OCI-LY3 (cell line): Measurements from ENCODE around the gene IL1RAP.

Source experiments
- H2AFZ ChIP-seq: fragments of 200-600, 300-600 bp; shearing (Covaris generic); 2 replicates; pipeline ENCODE4 v1.6.0; 2014; ENCODE audit warnings: antibody characterized with exemption, low read depth, low read length
- H3K27ac ChIP-seq: fragments of 200-600, 300-600 bp; sonication (generic); 2 replicates; pipeline ENCODE4 v1.5.1; 2014; ENCODE audit warnings: mild to moderate bottlenecking, low read length, moderate library complexity, mixed read lengths
- H3K27me3 ChIP-seq: fragments of 200-600, 300-600 bp; sonication (generic); 2 replicates; pipeline ENCODE4 v1.6.1; 2014; ENCODE audit warnings: low read depth, low read length, mixed read lengths
- H3K36me3 ChIP-seq: fragments of 200-600, 300-600 bp; sonication (generic); replicated peaks from 2 replicates; pipeline ENCODE3; 2014; ENCODE audit warnings: low read depth, low read length, mixed read lengths
- H3K4me1 ChIP-seq: fragments of 300-600, 200-600 bp; sonication (generic); 2 replicates; pipeline ENCODE4 v1.6.1; 2014; ENCODE audit warnings: low read length, mixed read lengths
- H3K4me2 ChIP-seq: fragments of 200-600, 300-600 bp; sonication (generic); 2 replicates; pipeline ENCODE4 v1.6.1; 2014; ENCODE audit warnings: low read length, mixed read lengths
- H3K4me3 ChIP-seq: fragments of 300-600, 200-600 bp; sonication (generic); 2 replicates; pipeline ENCODE4 v1.5.1; 2014; ENCODE audit warnings: antibody characterized with exemption, mild to moderate bottlenecking, low read length, moderate library complexity
- H3K79me2 ChIP-seq: fragments of 300-600, 200-600 bp; shearing (Covaris generic); 2 replicates; pipeline ENCODE4 v1.6.1; 2014; ENCODE audit warnings: mild to moderate bottlenecking, low read length, mixed read lengths
- H3K9ac ChIP-seq: fragments of 300-600, 200-600 bp; shearing (Covaris generic); 2 replicates; pipeline ENCODE4 v1.6.0; 2014; ENCODE audit warnings: mild to moderate bottlenecking, low read length, moderate library complexity
- H3K9me3 ChIP-seq: fragments of 200-600, 300-600 bp; shearing (Covaris generic); 2 replicates; pipeline ENCODE4 v1.6.1; 2014; ENCODE audit warnings: low read length, mixed read lengths; ENCODE audit not compliant: insufficient read depth
- H4K20me1 ChIP-seq: fragments of 200-600, 300-600 bp; sonication (generic); 2 replicates; pipeline ENCODE4 v1.6.1; 2016; ENCODE audit warnings: low read length, mixed read lengths; ENCODE audit not compliant: insufficient read depth
- EZH2phosphoT487 ChIP-seq: fragments of 200-600 bp; shearing (Covaris generic); IDR thresholded peaks from 2 replicates; pipeline ENCODE4 v1.6.1; 2018; ENCODE audit warnings: antibody characterized with exemption, mixed run types, low read depth
- TF ChIP-seq, protein P1 (sequence below): fragments of 200-600, 300-600 bp; sonication (generic); IDR thresholded peaks from 2 replicates; pipeline ENCODE4 v1.5.1; 2014; ENCODE audit warnings: antibody characterized with exemption, low read length, low read depth

IL1RAP gene

DNA sequence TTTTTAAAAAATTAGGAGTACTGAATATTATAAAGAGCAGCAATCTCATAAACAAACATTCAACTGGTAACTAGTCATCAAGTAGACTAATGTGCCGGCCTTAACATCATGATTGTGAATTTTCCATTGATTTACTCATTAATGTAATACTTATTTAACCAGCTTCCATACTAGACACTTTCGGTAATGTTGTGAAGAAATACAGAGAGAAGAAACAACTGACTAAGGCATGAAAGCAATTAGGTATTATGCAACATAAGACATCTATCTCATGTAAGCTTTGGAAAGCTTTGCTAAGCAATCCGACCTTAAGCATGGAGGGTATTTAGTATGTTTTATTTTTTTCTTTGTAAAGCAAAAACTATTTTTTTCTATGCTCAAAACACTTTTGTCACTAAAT, 108.0 kb downstream of the IL1RAP start:
- no peaks in the 10 kb centered on the region for H3K79me2 ChIP-seq
- H3K9me3 ChIP-seq, result no peaks in the 10 kb centered on the region
- no peak overlapping the region for H3K4me3 ChIP-seq
- no peaks in the 10 kb centered on the region for H4K20me1 ChIP-seq
- H3K36me3 ChIP-seq, result no peaks in the 10 kb centered on the region
- peaks cover 22% of the 10 kb centered on the region for H3K4me1 ChIP-seq
- H3K27ac ChIP-seq, result no peak overlapping the region
- no peak overlapping the region for H3K4me2 ChIP-seq
- H3K9ac ChIP-seq, result no peak overlapping the region
- H3K27me3 ChIP-seq, result no peaks in the 10 kb centered on the region
- no peak overlapping the region for H2AFZ ChIP-seq
- no peak for TF ChIP-seq EZH2phosphoT487
- TF ChIP-seq, protein P1, sequence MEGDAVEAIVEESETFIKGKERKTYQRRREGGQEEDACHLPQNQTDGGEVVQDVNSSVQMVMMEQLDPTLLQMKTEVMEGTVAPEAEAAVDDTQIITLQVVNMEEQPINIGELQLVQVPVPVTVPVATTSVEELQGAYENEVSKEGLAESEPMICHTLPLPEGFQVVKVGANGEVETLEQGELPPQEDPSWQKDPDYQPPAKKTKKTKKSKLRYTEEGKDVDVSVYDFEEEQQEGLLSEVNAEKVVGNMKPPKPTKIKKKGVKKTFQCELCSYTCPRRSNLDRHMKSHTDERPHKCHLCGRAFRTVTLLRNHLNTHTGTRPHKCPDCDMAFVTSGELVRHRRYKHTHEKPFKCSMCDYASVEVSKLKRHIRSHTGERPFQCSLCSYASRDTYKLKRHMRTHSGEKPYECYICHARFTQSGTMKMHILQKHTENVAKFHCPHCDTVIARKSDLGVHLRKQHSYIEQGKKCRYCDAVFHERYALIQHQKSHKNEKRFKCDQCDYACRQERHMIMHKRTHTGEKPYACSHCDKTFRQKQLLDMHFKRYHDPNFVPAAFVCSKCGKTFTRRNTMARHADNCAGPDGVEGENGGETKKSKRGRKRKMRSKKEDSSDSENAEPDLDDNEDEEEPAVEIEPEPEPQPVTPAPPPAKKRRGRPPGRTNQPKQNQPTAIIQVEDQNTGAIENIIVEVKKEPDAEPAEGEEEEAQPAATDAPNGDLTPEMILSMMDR, result no peak

DNA sequence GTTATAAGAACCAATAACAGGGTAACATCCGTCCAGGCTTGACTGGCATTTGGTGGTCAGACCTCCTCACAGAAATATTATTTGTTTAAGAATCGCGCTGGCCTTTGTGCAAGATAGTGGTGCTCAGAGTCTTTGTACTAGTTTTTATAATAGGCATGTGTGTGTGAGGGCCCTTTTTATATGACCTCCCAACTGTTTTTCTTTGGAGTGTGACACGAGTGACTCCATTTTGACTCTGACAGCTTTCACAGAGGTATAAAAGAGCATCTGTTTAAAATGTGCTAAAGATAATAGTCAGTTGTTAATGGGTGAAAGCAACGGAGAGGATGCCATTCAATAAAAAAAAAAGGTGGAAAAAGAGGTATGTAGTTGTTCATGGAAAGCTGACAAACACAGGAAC, 110.4 kb downstream of the IL1RAP start:
- TF ChIP-seq, protein P1, result no peak
- TF ChIP-seq EZH2phosphoT487, result no peak

DNA sequence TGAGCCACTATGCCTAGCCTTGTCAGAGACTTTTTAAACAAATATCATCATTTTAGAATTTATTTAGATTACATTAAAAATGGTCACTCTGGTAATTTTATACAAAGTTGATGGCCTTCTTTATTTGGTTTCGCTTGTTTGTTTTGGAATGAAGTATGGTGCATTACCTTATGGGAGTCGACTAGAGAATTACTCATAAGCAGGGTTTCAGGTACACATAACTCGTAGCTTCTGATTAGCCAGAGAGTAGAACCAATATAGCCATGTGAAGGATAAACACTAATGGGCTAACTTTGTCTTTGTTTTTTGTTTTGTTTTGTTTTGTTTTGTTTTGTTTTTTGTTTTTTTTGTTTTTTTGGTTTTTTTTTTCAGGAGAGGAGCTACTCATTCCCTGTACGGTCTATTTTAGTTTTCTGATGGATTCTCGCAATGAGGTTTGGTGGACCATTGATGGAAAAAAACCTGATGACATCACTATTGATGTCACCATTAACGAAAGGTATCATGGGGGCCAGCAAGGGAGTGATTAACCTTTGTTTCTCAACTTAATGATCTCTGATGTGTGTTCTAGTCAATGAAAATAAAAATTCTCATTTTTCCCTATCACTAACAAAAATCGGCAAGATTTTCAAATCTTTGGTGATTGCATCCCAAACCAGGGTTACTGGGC, 113.2 kb downstream of the IL1RAP start:
- Histone ChIP-seq H2AFZ (no peak overlapping the region), H3K4me3 (no peak overlapping the region), H3K36me3 (no peaks in the 10 kb centered on the region), H3K9ac (no peak overlapping the region), H3K27me3 (no peaks in the 10 kb centered on the region), H3K4me2 (no peak overlapping the region), H3K79me2 (no peaks in the 10 kb centered on the region), H3K27ac (no peak overlapping the region), H3K9me3 (no peaks in the 10 kb centered on the region), H3K4me1 (no peaks in the 10 kb centered on the region), H4K20me1 (no peaks in the 10 kb centered on the region)
- no peak for TF ChIP-seq EZH2phosphoT487
- TF ChIP-seq, protein P1, result no peak

More for the DNA sequence above, 110.4 kb downstream of the IL1RAP start:
- no peaks in the 10 kb centered on the region for H3K27me3 ChIP-seq
- H3K27ac ChIP-seq, result no peak overlapping the region
- no peaks in the 10 kb centered on the region for H3K79me2 ChIP-seq
- no peak overlapping the region for H3K4me3 ChIP-seq
- no peak overlapping the region for H3K9ac ChIP-seq
- no peaks in the 10 kb centered on the region for H4K20me1 ChIP-seq
- no peak overlapping the region for H2AFZ ChIP-seq
- H3K4me1 ChIP-seq, result no peaks in the 10 kb centered on the region
- H3K4me2 ChIP-seq, result no peak overlapping the region
- no peaks in the 10 kb centered on the region for H3K36me3 ChIP-seq
- H3K9me3 ChIP-seq, result no peaks in the 10 kb centered on the region

DNA sequence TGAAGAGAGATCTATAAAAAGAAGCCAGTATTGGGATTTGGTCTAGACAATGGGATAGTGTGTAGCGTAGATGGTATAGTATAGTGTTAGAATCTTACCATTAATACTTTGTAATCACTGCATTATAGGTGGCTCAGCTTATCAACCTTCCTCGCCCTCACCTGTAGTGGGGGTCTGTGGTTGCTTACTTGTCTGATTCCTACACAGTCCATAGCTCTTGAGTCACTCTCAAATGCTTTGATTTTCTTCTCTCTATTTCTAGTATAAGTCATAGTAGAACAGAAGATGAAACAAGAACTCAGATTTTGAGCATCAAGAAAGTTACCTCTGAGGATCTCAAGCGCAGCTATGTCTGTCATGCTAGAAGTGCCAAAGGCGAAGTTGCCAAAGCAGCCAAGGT, 115.2 kb downstream of the IL1RAP start:
- H3K4me1 ChIP-seq, result no peaks in the 10 kb centered on the region
- no peaks in the 10 kb centered on the region for H3K79me2 ChIP-seq
- no peak overlapping the region for H3K27ac ChIP-seq
- H4K20me1 ChIP-seq, result no peaks in the 10 kb centered on the region
- H3K9ac ChIP-seq, result no peak overlapping the region
- no peak overlapping the region for H2AFZ ChIP-seq
- no peaks in the 10 kb centered on the region for H3K36me3 ChIP-seq
- H3K4me3 ChIP-seq, result no peak overlapping the region
- H3K4me2 ChIP-seq, result no peak overlapping the region
- H3K27me3 ChIP-seq, result no peaks in the 10 kb centered on the region
- H3K9me3 ChIP-seq, result no peaks in the 10 kb centered on the region
- TF ChIP-seq, protein P1, result no peak
- no peak for TF ChIP-seq EZH2phosphoT487
